Smooth muscle cell of the umbilical artery (primary cell): ENCODE results near the gene ABCG2. TPM values are rescaled to one million over a fixed set of nuclear protein-coding genes. Genes with fewer than 3 reads are reported as not detected.

Source experiments
- total RNA-seq: library from RNA; depleted of rRNA; stranded (reverse); fragments of >200 nt; gene quantifications from 2 replicates; pipeline ENCODE4 v1.2.3, GENCODE V29; 2014

Gene ABCG2
- total RNA-seq = 0.89 and 1.8 TPM in 2 replicates

DNA sequence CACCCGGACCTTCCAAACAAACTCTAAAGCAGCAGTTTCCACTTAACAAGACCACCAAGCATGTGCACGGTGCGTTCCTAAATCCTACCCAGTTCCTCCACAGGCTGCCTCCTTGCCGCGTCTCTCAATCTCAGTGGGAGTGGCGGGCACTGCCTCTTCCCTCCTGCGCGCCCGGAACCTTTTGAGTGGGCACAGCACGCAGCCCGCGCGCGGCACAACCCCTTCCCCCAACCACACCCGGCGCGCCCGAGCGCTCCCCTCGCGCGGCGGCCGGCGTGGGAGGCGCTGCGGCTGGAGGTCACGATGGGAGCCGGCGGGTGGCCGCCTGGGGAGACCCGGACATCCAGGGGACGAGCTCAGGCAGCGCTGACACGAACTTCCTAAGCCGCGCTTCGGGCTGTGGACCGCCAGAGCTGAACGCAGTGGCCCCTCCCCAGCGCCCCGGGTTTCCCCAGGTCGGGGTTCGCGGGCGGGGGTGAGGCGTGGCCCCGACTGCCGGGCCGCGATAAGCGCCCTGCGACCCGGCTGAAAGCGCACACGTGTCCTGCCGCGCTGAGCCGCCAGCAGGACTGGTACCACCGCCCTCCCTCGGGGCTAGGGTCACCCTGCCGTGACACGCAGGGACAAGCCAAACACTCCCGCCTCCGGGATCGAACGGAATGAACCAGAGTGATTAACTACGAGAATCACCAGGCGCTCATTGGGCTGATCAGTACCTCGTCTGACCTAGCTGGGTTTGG lies at the start of gene ABCG2:
TSS of gene ABCG2 (minus strand) at position 151 of the 740 bp plus-strand sequence. CDS start 18,644 bp downstream, outside the sequence.

Other genes starting within 250 kb of the ABCG2 start
- 3.3 and 6.9 TPM in 2 replicates for gene SPP1, start 182.9 kb downstream of the ABCG2 start, total RNA-seq
- 79.9 and 88.5 TPM in 2 replicates for gene PKD2, start 151.0 kb downstream of the ABCG2 start, total RNA-seq
- 19.6 and 26.0 TPM in 2 replicates for gene PPM1K, start 125.9 kb upstream of the ABCG2 start, total RNA-seq
- gene HERC6, start 220.2 kb upstream of the ABCG2 start, total RNA-seq = 4.8 and 5.1 TPM in 2 replicates